HS-27A (cell line): ENCODE data around the gene PRKD2.
"Not testable (repeated sequence)": the region's sequence is repeated elsewhere in the genome, so short reads cannot be mapped to it uniquely, and the experiment has no call there.

ENCODE experiments used
- DNase-seq: peaks from one replicate; pipeline ENCODE4 v3.0.0-alpha.2; 2012; ENCODE audit warnings: low read depth, missing footprints

PRKD2 gene

GRCh38 chr19:46631481-46631880, 85.4 kb downstream of the PRKD2 start:
- DNase-seq, result no peak

DNA sequence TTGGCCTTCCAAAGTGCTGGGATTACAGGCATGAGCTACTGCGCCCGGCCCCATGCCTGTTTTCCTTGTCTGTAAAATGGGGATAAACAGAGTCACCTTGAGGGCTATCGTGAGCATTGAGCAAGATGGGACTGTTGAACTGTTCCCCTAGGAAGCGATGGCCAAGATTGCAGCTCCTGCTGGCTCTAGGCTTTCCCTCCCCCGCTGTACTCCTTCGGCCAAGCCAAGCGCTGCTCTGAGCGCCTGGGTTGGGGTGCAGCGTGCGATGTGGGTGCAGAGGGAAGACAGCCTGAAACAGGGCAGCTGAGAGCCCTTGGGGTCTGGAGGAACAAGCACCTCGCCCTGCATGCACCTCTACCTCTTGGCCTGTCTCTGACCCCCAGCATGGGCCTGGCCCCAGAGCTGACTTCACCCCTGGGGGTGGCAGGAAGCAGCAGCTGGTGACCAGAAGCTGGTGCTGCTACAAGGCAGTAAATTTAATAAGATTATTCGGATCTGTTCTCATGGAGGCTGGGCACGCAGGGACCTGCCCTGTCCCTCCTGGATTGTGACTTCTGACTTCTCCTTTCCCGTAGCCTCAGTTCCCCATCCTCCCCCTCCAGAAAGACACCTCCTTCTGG, 86.2 kb downstream of the PRKD2 start:
- DNase-seq, result no peak

- DNase-seq, result no peak
Observed at GRCh38 chr19:46629546-46630025, 87.3 kb downstream of the PRKD2 start.

DNA sequence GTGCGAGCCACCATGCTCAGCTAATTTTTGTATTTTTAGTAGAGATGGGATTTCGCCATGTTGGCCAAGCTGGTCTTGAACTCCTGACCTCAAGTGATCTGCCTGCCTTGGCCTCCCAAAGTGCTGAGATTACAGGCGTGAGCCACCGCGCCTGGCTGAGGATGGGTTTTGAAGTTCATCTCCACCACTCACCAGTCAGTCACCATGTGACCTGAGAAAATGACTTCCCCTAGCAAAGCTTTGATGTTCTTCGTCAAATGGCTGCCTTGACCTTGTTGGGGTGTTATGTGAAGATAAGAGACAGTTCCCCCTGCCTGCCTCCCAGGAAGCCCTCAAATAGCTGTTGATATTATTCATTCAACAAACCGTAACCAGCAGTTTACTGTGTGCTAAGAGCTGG, 87.9 kb downstream of the PRKD2 start:
- not testable (repeated sequence) for DNase-seq

GRCh38 chr19:46626446-46626845, 90.5 kb downstream of the PRKD2 start:
- DNase-seq, result no peak

- DNase-seq, result no peak
Observed at GRCh38 chr19:46625731-46626130, 91.2 kb downstream of the PRKD2 start.

- no peak for DNase-seq
Observed at GRCh38 chr19:46624958-46625661, 91.8 kb downstream of the PRKD2 start, which contains the start of gene PTGIR. TSS of gene PTGIR (minus strand) at chr19:46625089. CDS start at chr19:46624225, 864 bp downstream.
